ENCODE measurements around the gene SERPINB11.
"Not testable (repeated sequence)": the region's sequence is repeated elsewhere in the genome, so short reads cannot be mapped to it uniquely, and the experiment has no call there.

The SERPINB11 gene

DNA sequence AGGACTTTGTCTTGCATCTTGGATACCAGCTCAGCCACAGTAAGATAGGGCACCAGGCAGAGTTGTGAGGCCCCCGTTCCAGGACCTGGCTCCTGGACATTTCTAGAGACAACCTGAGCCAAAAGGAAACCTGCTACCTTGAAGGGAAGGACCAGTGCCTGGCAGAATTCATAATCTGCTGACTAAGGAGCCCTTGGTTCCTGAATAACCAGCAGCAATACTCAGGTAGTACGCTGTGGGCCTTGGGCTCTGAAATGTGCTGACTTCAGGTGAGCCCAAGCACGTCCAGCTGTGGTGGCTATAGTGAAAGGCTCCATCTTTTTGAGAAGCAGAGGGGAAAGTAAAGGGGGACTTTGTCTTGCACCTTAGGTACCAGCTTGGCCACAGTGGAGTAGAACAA is 28.5 kb downstream of the SERPINB11 start:
- DNase-seq = no peak

- no peak for DNase-seq
Observed at GRCh38 chr18:63736876-63737275, 34.1 kb downstream of the SERPINB11 start.

DNA sequence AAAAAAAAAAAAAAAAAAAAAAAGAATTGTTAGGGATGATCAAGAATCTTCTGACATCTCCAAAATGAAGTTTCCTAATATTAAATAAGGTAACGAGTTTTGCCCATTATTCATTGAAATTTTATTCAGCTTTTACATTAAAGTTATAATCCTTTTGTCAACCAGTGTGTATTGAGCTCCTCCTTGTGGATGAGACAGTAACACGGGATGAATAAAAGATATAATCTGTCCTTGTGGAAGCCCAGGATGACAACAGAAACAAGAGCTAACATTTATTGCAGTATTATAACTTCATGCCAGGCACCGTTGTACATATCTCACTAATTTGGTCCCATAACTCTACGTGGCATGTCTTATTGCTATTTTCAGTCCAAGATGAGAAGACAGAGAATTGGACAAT is 39.0 kb downstream of the SERPINB11 start:
- DNase-seq = peak in 1 of 2 experiments; percentile 40

GRCh38 chr18:63747006-63747405 is 44.2 kb downstream of the SERPINB11 start:
- no peak for DNase-seq

DNA sequence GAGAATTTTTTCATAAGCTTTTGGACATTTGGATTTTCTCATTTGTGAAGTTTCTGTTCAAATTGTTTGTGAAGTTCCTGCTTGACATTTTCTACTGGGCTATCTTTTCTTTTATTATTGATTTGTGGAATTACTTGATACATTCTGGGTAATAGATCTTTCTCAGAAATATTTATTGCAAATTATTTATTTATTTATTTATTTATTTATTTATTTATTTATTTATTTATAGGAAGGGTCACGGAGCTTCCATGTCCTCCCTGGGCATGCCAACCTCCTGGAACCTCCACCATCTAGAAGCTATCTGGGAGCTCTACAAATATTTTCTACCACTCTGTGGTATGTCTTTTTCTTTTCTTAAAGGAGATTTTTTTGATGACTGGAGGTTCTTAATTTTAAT is 46.7 kb downstream of the SERPINB11 start:
- DNase-seq = no peak

GRCh38 chr18:63752636-63753035 is 49.9 kb downstream of the SERPINB11 start:
- no peak for DNase-seq

DNA sequence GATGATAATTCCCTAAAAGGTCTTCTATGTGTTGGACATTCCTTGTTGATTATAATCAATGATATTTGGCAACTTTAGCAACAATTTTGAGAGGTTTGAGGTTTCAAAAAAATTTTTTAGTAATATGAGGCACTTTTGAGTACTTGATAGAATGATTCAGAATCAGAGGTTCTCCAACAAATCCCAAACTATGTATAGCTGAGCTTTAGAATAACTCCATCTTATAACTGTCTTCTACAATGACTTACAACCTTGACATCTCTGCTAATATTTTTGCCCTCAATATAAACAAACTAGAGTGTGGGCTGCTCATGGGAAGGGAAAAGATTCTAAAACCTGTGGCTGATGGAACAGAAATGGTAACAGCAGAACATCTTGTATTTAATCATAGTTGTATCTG is 50.9 kb downstream of the SERPINB11 start:
- no peak for DNase-seq

DNA sequence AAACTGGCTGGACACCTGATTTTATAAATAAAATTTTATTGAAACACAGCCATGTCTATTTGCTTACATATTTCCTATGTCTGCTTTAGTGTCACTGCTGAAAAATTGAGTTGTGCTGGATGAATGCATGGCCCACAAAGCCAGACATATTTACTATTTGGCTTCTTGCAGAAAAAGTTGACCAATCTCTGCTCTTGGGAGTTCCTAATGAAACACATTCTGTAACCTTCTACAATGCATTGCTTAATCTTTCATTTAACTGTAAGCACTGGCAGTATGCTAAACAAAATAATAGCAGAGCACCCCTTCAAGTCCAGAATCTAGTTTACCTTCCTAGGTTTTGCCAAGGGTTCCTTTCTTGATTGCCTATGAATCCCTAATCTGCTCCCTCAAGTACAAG is 54.8 kb downstream of the SERPINB11 start:
- no peak for DNase-seq

- DNase-seq = no peak
Observed at GRCh38 chr18:63758615-63759240, 56.0 kb downstream of the SERPINB11 start.

DNA sequence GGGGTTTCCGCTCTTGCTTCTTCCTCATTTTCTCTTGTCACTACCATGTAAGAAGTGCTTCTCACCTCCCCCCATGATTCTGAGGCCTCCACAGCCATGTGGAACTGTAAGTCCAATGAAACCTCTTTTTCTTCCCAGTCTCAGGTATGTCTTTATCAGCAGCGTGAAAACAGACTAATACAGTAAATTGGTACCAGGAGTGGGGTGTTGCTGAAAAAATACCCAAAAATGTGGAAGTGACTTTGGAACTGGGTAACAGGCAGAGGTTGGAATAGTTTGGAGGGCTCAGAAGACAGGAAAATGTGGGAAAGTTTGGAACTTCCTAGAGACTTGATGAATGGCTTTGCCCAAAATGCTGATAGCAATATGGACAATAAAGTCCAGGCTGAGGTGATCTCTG is 57.0 kb downstream of the SERPINB11 start:
- not testable (repeated sequence) for DNase-seq

DNA sequence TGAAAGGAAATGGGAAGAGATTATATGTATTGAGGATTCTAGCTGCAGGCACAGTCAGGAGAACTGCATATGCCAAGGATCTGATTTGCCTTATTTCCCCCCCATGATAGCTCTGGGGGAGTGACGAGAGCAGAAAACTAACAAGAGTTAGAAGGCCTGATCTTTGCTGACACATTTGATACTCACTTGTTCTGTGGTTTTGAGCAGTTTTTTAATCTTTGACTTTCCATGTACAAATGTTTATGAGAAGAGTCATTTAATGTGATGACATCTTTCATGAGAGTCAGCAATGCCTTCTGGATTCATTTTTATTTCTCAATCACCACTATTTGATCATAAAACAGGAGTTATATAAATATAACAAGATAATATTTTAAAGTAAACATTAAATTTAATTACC is 59.8 kb downstream of the SERPINB11 start:
- DNase-seq = no peak

GRCh38 chr18:63763831-63764600 is 61.3 kb downstream of the SERPINB11 start:
- DNase-seq = no peak

GRCh38 chr18:63765837-63766236 is 63.1 kb downstream of the SERPINB11 start:
- no peak for DNase-seq

All from NCI-H524 (cell line).